GM21390 (cell line): ENCODE results near the gene IRF7.

Experiments used
- ATAC-seq: cut with Tn5 transposase; IDR thresholded peaks from one replicate; pipeline ENCODE4 v1.9.1; 2021; ENCODE audit not compliant: unreplicated experiment

Gene IRF7

DNA sequence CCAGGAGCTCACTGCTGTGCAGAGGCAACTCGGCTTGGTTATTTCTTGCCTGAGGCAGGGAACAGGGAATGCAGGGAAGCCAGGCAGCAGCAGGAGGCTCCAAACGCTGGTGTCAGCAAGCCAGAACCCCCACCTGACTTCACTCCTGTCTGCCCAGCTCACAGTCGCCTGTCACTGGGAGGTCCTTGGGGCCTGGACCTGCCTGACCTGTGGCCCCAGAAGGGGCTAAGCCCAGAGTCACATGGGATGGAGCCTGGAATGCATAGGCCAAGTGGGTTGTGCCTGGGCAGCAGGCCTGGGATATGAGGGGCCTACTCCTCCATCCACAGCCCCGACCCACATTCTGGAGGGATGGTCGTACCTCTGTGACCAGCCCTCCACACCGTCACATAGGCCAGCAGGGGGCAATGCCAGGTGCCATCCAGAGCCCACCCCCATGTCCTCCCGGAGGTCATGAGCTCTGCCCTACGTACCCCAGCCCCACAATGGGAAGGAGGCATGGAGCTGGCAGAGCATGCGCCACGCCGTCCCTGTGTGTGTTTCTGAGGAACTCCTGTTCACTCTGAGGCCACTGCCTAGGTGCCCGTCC, 49.7 kb downstream of the IRF7 start:
- no peak for ATAC-seq

- no peak for ATAC-seq
These were observed 51.8 kb downstream of the IRF7 start for GRCh38 chr11:563812-564578.

DNA sequence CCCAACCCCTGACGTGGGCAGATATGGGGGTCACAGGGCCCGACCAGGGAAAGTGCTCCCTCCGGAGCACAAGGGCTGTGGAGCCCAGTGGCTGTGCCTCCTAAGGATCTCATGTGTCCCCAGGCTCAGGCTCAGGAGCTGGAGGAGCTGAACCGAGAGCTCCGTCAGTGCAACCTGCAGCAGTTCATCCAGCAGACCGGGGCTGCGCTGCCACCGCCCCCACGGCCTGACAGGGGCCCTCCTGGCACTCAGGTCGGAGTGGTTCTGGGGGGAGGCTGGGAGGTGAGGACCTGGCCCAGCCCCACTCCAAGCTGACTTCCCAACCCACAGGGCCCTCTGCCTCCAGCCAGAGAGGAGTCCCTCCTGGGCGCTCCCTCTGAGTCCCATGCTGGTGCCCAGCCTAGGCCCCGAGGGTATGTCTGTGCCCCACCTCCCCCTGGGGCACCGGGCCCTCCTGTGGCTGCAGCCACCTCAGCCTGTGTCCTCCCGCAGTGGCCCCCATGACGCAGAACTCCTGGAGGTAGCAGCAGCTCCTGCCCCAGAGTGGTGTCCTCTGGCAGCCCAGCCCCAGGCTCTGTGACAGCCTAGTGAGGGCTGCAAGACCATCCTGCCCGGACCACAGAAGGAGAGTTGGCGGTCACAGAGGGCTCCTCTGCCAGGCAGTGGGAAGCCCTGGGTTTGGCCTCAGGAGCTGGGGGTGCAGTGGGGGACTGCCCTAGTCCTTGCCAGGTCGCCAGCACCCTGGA, 52.5 kb downstream of the IRF7 start:
- no peak for ATAC-seq
